NCI-H446 (cell line): ENCODE data around the gene ZNF2.

ENCODE experiments used
- DNase-seq, 2 experiments: peaks; one replicate each; lab custom pipeline; 2025; lab: John Stamatoyannopoulos, UW

ZNF2 gene

GRCh38 chr2:95206096-95206495 is 40.5 kb downstream of the ZNF2 start:
- no peak for DNase-seq

DNA sequence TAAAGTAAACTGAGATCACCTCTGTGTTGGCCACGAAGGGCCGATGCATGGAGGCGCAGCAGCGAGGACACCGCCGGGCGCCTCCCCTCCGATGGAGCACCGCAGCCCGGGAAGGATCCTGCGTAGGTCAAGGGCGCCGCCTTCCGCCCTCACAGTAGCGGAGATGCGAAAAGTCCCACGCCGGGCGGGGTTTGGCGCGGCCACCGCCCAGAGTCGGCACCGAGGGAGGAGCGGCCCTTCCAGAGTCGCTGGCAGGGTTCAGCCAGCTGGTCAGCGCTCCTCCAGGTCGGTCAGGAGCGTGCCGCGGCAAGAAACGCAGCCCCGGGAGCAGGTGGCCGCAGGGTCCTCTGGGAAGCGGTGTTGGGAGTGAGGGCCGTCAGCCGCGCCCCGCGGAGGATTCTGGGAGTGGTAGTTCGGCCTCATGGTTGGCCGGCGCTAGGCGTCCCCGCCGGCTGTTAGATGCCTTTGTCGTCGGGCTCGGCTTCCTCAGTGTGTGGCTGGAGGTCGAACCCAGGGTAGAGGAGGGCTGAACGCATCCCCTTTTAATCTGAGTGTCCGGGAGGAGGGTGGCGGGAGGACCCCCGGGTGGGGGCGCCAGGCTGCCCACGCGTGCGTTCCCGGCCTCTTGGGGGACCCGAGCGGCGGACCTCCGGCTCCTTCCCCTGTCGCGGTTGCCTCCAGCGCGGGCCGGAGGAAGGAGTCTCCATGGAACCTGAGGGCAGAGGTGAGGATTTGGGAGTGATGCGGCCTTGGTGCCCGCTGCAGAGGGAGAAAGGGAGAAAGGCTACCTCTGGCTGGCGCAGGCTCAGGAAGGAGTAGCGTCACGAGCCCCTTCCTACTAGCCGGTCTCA is 41.7 kb downstream of the ZNF2 start, which contains the start of gene ZNF892:
ZNF892 (plus strand) TSS at position 411 of the 851 bp plus-strand sequence; CDS start at position 706, 295 bp downstream.
- peak; percentile 82 to 88 for DNase-seq

- no peak for DNase-seq
These were observed 42.5 kb downstream of the ZNF2 start for GRCh38 chr2:95208106-95208505.

- DNase-seq, result no peak
These were observed 49.5 kb downstream of the ZNF2 start for GRCh38 chr2:95215018-95215612.

DNA sequence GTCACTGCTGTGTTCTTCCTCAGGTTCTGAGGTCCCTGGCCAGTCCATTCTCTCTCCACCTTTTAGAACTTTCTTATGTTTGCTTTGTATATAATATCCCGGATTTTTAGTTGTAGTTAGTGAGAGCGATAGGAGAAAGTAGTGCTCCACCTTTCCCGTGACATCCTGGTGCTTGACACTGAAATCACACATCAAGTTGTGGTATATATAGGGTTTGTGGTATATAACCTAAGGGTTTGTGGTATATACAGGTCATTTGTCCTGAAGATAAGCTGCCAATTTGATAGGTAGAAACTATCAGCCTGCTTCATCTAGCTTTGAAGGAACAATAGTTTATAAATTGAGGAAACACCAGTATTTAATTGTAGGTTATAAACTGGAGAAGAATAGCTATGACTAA is 54.8 kb downstream of the ZNF2 start:
- no peak for DNase-seq

DNA sequence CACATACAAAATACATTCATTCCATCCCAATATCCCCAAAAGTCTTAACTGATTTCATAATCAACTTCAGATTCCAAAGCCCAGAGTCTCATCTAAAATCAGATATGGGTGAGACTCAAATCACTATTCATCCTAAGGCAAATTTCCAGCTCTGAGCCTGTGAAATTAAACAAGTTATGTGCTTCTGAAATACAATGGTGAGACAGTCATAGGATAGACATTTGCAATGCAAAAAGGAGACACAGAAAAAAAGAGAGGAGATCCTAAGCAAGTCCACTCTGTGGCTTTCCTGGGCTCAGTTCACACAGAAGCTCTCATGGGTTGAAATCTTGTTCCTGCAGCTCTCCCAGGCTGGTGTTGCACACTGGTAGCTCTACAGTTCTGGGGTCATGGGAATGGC is 60.0 kb downstream of the ZNF2 start:
- DNase-seq, result no peak

DNA sequence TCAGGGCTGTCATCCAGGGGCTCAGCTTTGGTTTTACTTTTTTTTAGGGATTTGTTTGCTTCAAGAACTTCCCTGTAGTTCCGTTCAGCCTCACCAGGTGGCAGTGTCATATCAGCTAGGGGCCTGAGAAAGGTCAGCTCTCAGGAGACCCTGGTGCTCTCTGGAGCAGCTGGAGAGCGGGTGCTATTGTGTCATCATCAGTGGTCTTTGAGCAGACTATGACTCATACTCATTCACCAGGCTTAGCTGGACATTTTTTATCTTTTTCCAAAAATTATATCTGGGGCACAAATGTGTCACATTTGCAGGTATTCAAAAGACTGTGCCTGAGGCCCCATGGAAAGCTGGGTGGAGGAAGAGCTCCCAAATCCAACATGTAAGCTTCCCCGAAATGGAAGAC is 66.1 kb downstream of the ZNF2 start:
- peak in 1 of 2 experiments; percentile 15 for DNase-seq

- no peak for DNase-seq
These were observed 66.6 kb downstream of the ZNF2 start for GRCh38 chr2:95232232-95232631.
